NB4 (cell line): ENCODE measurements around the gene NSMF.

Source experiments
- CTCF ChIP-seq: IDR thresholded peaks from one replicate; pipeline ENCODE4 v1.5.1; 2012; ENCODE audit warnings: low read depth, low read length
- MYC ChIP-seq: IDR thresholded peaks from 2 replicates; pipeline ENCODE4 v1.6.1; 2011; ENCODE audit warnings: low read depth, low read length
- POLR2A ChIP-seq: IDR thresholded peaks from 2 replicates; pipeline ENCODE4 v1.6.1; 2011; ENCODE audit warnings: mild to moderate bottlenecking; ENCODE audit not compliant: insufficient read length; ENCODE audit errors: extremely low read depth

DNA sequence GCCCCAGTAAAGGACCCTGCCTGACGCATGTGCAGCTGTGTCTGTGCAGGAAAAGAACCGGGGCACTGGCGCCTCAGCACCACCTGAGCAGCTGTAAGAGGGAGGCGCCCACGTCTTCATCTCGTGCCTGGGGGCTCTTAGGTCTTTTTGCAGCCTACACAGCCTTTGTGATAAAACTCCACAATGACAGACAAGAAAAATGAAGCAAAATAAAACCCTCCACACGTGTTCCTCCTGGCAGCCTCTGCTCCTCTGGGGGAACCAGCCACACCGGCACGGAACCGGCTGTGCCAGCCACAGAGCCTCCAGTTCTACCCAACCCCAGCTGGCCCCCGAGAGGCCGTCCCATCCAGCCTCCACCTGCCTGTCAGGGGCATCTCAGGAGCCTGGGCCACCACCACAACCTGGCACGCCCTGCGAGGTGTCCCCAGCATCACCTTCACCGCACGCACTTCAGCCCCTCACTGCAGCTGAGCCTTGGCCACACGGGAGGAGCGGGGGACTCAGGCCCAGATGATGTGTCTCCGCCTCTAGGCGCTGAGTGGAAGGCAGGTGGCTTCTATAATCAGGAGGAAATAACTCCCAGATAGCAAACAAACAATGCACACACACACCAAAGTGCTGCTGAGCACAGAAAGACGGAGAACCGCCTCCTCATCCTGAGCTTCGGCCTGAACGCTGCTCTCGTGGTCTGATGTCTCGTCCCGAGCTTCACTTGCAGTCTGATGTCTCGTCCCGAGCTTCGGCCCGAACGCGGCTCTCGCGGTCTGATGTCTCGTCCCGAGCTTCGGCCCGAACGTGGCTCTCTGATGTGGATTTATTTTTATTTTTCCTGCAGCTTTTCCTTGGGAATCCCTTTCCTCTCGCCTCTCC is 28.6 kb upstream of the NSMF start:
- TF ChIP-seq CTCF = no peak
- TF ChIP-seq POLR2A = no peak
- no peak for TF ChIP-seq MYC
